HK-2 (cell line): ENCODE measurements around the gene MRPS35.
"Not testable (repeated sequence)": the region's sequence is repeated elsewhere in the genome, so short reads cannot be mapped to it uniquely, and the experiment has no call there.

ENCODE experiments used
- DNase-seq: peaks from one replicate; pipeline ENCODE4 v3.0.0-alpha.2; 2018; ENCODE audit not compliant: unreplicated experiment

MRPS35 gene

GRCh38 chr12:27709212-27709931 is 1.3 kb upstream of the MRPS35 start:
- DNase-seq, result no peak

GRCh38 chr12:27709932-27710591 is 570 bp upstream of the MRPS35 start:
- peak; percentile 19 for DNase-seq

GRCh38 chr12:27711317-27711682 is 668 bp downstream of the MRPS35 start:
- no peak for DNase-seq

GRCh38 chr12:27711967-27712366 is 1.3 kb downstream of the MRPS35 start:
- DNase-seq, result no peak

GRCh38 chr12:27723212-27723611 is 12.6 kb downstream of the MRPS35 start:
- DNase-seq, result no peak

GRCh38 chr12:27730097-27730588 is 19.5 kb downstream of the MRPS35 start:
- no peak for DNase-seq

- DNase-seq, result peak; percentile 13
Observed at GRCh38 chr12:27732281-27732680, 21.6 kb downstream of the MRPS35 start.

GRCh38 chr12:27733052-27733656 is 22.5 kb downstream of the MRPS35 start:
- DNase-seq, result no peak

GRCh38 chr12:27733791-27734190 is 23.2 kb downstream of the MRPS35 start:
- no peak for DNase-seq

GRCh38 chr12:27734321-27734720 is 23.7 kb downstream of the MRPS35 start:
- DNase-seq, result not testable (repeated sequence)

- DNase-seq, result no peak
Observed at GRCh38 chr12:27743601-27744000, 33.0 kb downstream of the MRPS35 start.

- DNase-seq, result not testable (repeated sequence)
Observed at GRCh38 chr12:27745734-27746133, 35.1 kb downstream of the MRPS35 start.

- no peak for DNase-seq
Observed at GRCh38 chr12:27747111-27747820, 36.6 kb downstream of the MRPS35 start.

- DNase-seq, result peak; percentile 3
Observed at GRCh38 chr12:27751386-27752047, 40.9 kb downstream of the MRPS35 start.

- DNase-seq, result no peak
Observed at GRCh38 chr12:27754795-27755194, 44.2 kb downstream of the MRPS35 start.

GRCh38 chr12:27756670-27757195 is 46.1 kb downstream of the MRPS35 start:
- DNase-seq, result no peak

GRCh38 chr12:27762757-27763156 is 52.1 kb downstream of the MRPS35 start:
- no peak for DNase-seq

GRCh38 chr12:27766587-27766986 is 56.0 kb downstream of the MRPS35 start:
- no peak for DNase-seq

GRCh38 chr12:27769142-27769673 is 58.6 kb downstream of the MRPS35 start:
- no peak for DNase-seq

- DNase-seq, result no peak
Observed at GRCh38 chr12:27771481-27772327, 61.1 kb downstream of the MRPS35 start.
